Measurements from ENCODE around the gene A2ML1.
"Not testable (repeated sequence)": the region's sequence is repeated elsewhere in the genome, so short reads cannot be mapped to it uniquely, and the experiment has no call there.

A2ML1 gene

GRCh38 chr12:8817856-8818255 lies 4.6 kb upstream of the A2ML1 start:
- DNase-seq, result peak; percentile 4

DNA sequence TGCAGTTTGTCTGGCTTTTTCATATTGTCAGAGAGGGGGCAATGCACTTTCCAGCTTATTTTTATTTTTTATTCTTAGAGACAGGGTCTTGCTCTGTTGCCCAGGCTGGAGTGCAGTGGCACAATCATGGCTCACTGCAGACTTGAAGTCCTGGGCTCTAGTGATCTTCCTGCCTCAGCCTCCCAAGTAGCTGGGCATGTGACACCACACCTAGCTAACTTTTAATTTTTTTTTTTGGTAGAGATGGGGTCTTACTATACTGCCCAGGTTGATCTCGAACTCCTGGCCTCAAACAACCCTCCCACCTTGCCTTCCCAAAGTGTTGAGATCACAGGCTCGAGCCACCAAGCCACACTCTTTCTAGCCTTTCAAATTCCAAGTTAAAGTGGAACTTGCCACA lies 3.9 kb upstream of the A2ML1 start:
- no peak for DNase-seq

DNA sequence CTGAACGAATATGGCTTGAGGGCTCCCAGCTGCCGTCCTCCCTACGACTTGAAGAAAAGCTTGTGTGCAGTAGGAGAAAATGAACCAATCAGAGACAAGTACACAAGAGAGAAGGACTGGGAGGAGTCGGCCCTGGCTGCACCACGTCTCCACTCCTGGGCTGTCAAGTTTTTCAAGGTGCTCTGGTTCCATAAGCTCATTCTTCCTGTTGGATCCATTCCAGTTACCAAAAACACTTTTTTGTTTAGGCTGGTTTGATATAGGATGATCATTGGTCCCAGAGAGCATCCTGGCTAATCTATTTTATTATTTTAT lies 2.8 kb upstream of the A2ML1 start:
- no peak for DNase-seq

DNA sequence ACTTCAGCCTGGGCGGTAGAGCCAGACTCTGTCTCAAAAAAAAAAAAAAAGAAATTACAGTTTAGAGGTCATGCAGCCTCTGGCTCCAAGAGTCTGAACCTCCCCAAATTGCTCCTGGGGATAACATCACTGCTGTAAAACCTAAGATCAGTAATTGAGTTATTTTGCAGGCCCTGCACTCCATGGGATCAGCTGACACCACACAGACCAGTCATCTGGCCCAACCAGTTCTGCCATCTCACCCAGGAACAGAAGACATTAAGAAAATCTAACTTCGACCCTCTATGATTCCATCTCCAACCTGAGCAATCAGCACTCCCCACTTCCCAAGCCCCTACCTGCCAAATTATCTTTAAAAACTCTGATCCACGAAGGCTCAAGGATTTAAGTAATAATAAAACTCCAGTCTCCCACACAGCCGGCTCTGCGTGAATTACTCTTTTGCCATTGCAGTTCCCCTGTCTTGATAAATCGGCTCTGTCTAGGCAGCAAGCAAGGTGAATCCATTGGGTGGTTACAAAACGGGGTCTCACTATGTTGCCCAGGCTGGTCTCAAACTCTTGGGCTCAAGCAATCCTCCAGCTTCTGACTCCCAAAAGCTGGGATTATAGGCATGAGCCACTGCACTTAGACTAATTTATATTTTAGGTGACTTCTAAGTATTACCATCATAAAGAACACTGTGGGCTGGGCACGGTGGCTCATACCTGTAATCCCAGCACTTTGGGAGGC lies 1.6 kb upstream of the A2ML1 start:
- DNase-seq, result not testable (repeated sequence)

DNA sequence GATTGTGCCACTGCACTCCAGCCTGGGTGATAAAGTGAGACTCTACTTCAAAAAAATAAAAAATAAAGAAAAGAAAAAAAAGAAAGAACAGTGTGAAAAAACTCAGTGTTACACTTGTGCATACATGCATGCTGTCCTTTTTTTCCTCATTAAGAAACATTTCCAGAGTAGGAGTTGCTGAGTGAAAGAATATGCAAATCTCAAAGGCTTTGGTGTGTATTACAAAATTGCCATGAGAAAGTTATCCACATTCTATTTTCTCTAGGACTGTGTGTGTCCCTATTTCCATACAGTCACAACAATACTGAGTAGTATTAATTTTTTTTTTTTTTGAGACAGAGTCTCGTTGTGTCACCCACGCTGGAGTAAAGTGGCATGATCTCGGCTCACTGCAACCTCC lies 830 bp upstream of the A2ML1 start:
- DNase-seq, result no peak

- DNase-seq, result peak; percentile 26
These were observed 1.3 kb downstream of the A2ML1 start for GRCh38 chr12:8823565-8824300.

- no peak for DNase-seq
These were observed 5.3 kb downstream of the A2ML1 start for GRCh38 chr12:8827551-8828256.

DNA sequence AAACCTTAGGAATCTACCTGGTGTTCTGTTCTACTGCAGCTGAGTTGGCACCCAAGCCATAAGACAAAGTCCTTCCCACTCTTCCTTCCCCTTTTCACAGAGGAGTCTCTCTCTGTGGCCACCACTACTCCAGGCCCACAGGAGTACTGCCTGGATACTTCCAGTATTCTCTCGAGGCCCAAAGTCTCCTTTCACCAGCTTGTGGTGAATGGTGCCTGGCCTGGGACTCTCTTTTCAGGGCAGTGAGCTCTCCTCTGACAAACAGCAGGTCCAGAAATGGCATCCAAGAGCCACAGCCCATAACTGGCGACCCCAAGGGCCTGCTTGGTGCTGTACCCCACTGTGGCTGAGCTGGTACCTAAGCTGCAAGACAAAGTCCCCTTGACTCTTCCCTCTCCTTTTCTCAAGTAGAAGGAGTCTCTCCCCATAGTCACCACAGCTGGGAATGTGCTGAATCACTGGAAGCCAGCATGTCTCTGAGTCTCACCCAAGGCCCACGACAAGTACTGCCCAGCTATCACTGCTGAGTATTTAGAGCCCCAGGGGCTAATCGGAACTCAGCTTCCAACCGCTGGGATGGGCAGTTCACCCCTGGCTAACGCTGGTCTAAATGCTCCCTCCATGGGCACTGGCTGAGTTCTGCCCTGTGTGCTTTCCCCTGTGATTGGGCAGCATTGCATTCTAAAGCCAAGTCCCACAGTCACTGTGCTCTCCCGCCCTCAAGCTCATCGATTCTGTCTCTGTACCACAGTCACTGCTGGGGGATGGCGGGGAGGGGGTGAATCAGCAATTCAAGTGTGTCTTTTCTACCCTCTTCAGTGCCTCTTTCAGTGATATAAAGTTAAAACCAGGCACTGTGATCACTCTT lies 6.1 kb downstream of the A2ML1 start:
- no peak for DNase-seq

- no peak for DNase-seq
These were observed 6.7 kb downstream of the A2ML1 start for GRCh38 chr12:8829125-8829518.

- DNase-seq, result no peak
These were observed 7.2 kb downstream of the A2ML1 start for GRCh38 chr12:8829621-8830020.

- no peak for DNase-seq
These were observed 8.7 kb downstream of the A2ML1 start for GRCh38 chr12:8831116-8831515.

DNA sequence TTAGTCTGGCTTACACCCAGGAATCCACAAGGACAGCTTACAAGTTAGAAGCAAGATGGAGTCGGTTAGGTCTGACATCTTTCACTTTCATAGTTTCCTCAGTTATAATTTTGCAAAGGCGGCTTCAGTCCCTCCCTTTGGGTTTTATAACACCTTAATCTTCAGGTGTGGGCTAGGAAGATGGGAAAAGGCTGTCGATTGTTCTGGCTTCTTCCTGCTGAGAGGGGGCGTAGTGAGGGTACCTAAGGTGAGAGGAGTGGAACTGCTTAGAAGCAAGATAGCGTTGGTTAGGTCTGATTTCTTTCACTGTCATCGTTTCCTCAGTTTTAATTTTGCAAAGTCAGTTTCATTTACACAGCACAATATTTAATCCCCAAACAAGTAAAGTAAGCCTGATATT lies 10.1 kb downstream of the A2ML1 start:
- no peak for DNase-seq

GRCh38 chr12:8834230-8834629 lies 11.8 kb downstream of the A2ML1 start:
- no peak for DNase-seq

- DNase-seq, result no peak
These were observed 14.9 kb downstream of the A2ML1 start for GRCh38 chr12:8837291-8837690.

GRCh38 chr12:8840321-8840720 lies 17.9 kb downstream of the A2ML1 start:
- DNase-seq, result no peak

- DNase-seq, result no peak
These were observed 18.7 kb downstream of the A2ML1 start for GRCh38 chr12:8840938-8841633.

DNA sequence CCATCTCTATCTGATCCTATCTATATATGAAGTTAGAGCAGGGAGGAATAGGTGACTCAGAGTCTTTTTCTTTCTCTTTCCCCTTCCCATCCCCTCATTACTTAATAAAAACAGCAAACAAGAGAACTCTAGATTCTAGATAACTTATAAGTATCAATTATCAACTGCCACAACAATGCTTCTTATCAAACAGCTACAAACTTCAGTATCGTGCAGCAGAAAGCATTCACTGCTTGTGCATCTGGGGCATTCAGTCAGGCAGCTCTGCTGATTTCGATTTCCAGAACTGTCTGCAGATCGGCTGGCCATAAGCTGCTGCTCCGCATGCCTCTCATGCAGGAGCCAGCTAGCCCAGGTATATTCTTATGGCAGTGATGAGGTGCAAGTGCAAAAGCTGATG lies 19.4 kb downstream of the A2ML1 start:
- no peak for DNase-seq

DNA sequence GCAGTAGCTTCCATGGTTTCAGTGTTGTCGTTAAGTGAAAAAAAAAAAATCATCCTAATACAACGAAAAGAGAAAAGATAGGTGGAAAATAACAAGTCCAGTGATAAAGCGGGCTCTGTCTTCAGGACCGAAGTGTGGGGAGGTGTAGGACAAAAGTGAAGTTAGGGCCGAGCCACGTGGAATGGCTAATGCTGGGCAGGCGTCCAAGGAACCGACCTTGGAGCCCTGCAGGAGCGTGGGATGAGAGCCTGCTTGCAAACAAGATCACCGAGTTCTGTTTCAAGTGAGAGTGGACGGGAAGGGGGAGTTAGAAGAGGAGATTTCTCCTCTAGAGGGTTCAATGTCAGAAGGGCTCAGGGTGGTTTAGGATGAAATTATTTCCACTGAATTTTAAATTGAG lies 22.2 kb downstream of the A2ML1 start:
- DNase-seq, result no peak

DNA sequence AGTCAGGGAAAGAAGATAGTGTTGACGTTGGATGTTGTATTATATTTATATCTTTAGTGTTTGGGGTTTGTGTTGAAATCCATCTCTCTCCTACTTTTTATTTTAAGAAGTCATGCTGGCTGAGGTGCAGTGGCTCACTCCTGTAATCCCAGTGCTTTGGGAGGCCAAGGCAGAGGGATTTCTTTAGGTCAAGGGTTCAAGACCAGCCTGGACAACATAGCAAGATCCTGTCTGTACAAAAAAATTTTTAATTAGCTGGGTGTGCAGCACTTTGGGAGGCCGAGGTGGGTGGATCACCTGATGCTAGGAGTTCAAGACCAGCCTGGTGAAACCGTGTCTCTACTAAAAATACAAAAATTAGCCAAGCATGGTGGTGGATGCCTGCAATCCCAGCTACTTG lies 23.9 kb downstream of the A2ML1 start:
- DNase-seq, result no peak

DNA sequence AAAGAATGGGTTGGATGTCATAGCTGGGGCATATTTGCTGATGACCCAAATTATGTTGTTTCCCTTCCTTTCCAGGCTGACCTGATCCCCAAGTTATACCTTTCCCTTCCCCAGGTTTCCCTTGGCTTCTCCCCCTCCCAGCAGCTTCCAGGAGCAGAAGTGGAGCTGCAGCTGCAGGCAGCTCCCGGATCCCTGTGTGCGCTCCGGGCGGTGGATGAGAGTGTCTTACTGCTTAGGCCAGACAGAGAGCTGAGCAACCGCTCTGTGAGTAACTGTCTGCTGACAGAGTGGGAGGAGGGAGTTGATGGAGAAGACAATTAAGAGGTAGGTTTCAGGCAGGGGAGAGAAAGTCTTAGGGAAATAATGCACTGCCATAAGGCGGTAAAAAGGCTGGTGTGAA lies 25.0 kb downstream of the A2ML1 start:
- no peak for DNase-seq

GRCh38 chr12:8849876-8850275 lies 27.5 kb downstream of the A2ML1 start:
- DNase-seq, result no peak

DNA sequence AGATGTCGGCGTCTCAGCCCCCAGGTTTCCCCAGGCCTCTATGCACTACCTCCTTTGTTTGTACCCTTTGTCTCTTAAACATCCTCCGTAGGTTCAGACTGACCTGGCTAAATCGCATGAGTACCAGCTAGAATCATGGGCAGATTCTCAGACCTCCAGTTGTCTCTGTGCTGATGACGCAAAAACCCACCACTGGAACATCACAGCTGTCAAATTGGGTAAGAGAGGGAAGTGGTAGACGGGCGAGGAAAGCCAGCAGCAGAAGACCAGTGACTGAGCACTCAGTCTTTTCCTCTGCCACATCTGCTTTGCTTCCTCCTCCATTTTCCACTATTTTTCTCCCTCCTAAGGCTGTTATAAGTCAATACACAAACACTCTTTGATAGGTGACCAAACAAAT lies 29.7 kb downstream of the A2ML1 start:
- no peak for DNase-seq
